SW 1271 (cell line): ENCODE data around the gene CCDC127.
"Not testable (repeated sequence)": the region's sequence is repeated elsewhere in the genome, so short reads cannot be mapped to it uniquely, and the experiment has no call there.

Experiments
- DNase-seq, 2 experiments: peaks; one replicate each; lab custom pipeline; 2025; lab: John Stamatoyannopoulos, UW

The CCDC127 gene

GRCh38 chr5:204001-204400 is 14.0 kb downstream of the CCDC127 start:
- no peak for DNase-seq

- DNase-seq: no peak
Observed at GRCh38 chr5:203246-203930, 14.6 kb downstream of the CCDC127 start.

- no peak for DNase-seq
Observed at GRCh38 chr5:201672-202071, 16.3 kb downstream of the CCDC127 start.

GRCh38 chr5:200985-201384 is 17.0 kb downstream of the CCDC127 start:
- no peak for DNase-seq

GRCh38 chr5:199950-200645 is 17.9 kb downstream of the CCDC127 start:
- DNase-seq: no peak

- no peak for DNase-seq
Observed at GRCh38 chr5:199197-199949, 18.6 kb downstream of the CCDC127 start.

- DNase-seq: no peak
Observed at GRCh38 chr5:198516-199196, 19.3 kb downstream of the CCDC127 start.

- no peak for DNase-seq
Observed at GRCh38 chr5:197892-198489, 20.0 kb downstream of the CCDC127 start.

DNA sequence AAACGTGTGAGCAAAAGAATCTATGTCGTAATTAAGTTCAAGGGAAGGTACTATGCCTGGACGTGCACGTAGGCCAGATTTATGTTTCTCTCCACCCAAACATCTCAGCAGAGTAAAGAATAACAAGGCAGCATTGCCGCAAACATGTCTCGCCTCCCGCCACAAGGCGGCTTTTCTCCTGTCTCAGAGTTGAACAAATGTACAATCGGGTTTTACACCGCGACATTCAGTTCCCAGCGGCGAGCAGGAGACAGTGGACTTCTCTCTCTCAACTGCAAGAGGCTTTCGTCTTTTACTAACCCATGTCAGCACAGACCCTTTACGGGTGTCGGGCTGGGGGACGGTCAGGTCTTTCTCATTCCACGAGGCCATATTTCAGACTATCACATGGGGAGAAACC is 20.9 kb downstream of the CCDC127 start:
- DNase-seq: not testable (repeated sequence)

GRCh38 chr5:196350-196749 is 21.6 kb downstream of the CCDC127 start:
- no peak for DNase-seq

- DNase-seq: no peak
Observed at GRCh38 chr5:195401-196160, 22.4 kb downstream of the CCDC127 start.

- no peak for DNase-seq
Observed at GRCh38 chr5:194603-195209, 23.2 kb downstream of the CCDC127 start.

DNA sequence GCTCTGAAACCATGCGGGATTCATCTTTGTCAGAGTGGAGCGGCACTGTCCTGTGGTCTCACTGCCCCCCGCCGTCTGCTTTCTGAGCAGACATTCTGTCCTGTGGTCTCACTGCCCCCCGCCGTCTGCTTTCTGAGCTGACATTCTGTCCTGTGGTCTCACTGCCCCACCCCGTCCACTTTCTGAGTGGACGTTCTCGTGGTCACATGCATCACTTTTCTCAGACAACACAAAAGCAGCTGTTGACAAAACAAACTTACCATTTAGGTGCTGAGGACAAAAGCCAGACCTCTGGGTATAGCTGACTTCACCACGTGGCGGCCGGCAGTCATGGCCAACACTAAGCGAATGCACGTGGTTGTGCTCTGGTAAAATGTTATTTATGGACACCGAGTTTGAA is 23.9 kb downstream of the CCDC127 start:
- DNase-seq: no peak

DNA sequence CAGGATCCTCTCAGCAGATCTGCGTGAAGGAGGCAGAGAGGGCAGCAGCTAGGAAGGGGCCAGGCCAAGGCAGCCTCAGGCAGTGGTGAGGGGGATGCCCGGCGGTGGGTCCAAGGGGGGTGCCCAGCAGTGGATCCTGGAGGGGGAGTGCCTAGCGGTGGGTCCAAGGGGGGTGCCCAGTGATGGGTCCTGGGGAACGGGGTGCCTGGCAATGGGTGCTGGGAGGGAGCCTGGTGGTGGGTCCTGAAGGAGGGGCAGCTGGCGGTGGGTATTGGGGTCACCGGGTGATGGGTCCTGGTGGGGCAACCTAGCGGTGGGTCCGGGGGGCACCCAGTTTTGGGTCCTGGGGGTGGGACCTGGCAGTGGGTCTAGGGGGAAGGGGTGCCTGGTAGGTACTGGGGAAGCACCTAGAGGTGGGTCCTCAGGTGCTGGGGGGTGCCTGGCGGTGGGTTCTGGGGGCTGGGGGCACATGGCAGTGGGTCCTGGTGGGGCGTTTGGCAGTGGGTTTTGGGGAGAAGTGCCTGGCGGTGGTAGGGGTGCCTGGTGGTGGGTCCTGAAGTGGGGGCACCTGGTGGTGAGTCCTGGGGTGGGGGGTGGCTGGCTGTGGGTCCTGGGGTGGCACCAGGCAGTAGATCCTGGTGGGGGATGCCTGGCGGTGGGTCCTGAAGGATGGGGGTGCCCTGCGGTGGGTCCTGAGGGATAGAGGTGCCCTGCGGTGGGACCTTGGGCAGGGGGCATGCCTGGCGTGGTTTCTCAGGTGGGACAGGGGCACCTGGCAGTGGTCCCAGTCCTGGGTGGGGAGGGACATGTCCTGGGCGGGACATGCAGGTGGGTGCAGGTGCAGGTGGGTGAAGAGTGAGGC is 24.8 kb downstream of the CCDC127 start:
- DNase-seq: no peak

- DNase-seq: no peak
Observed at GRCh38 chr5:192691-192969, 25.3 kb downstream of the CCDC127 start.

DNA sequence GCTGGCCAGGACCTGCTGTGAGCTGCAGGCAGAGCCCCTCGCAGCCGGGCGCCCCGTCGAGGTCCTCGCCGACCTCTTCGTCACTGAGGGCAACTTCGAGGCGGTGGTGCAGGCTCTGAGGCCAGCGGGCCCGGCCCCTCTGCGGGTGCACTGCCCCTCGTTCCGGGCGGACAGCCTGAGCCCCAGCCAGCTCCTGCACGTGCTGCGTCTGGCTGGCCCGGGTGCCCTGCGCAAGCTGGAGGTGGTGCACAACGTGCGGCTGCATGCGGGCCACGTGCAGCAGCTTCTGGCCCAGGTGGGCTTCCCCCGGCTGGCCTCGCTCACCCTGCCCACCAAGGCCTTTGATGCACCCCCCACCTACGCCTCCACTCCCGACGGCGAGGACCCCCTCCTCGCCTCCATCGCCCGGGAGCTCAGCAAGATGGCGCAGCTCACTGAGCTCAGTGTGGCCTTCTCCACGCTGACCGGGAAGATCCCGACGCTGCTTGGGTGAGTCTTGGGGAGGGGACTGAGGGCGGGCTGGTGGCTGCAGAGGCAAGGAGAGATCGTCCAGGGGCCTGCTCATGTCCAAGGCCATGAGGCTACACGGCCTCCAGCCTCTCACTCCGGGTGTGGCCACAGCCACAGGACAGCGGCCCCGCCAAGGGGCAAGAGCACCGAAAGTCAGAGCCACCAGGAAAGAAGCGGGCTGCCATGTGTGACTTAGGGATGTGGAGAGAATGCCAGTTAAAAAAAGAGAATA is 25.8 kb downstream of the CCDC127 start:
- no peak for DNase-seq

DNA sequence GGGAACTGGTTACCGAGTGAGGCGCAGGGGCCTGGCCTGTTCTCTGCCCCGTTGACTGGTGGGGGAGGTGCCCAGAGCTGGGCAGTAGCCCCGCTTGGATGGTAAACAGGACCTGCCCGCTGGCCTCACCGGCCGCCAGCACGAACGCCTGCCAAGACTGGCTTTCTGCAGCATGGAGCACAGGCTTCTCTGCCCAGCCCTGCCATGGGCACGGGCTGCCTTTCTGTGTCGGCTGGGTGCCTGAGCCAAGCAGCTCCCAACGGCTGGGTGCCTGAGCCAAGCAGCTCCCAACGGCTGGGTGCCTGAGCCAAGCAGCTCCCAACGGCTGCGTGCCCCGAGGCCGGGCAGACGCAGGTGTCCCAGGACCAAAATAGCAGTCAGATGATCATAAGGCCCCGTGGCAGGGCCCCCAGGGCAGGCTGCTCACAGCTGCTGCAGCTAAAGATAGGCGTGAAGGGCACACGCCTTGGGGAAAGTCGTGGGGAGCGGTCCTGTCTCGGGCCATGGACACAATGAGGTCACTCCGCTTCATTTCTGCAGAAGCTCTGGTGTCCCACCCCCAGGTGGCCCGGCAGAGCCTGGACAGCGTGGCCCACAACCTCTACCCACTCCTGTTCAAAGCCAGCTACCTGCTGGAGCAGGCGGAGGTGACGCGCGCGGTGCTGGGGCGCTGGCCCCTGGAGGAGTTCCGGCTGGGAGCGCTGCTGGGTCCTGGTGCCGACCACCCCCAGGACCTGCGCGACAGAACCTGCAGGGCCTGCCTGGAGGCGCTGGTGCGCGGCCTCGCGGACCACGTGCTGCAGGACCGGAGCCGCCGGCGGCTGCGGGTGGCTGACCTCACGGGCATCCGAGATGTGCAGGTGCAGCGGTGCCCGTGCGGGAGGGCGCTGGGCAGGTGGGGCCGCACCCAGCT is 26.7 kb downstream of the CCDC127 start, which contains the start of gene LRRC14B:
TSS of gene LRRC14B (plus strand) at position 460 of the 913 bp plus-strand sequence. CDS start at position 504, 44 bp downstream.
- DNase-seq: no peak

- no peak for DNase-seq
Observed at GRCh38 chr5:190366-191035, 27.5 kb downstream of the CCDC127 start.
